ENCODE measurements around the gene SPOPL. TPM values are rescaled to one million over a fixed set of nuclear protein-coding genes. Genes with fewer than 3 reads are reported as not detected.

Gene SPOPL
- total and polyA plus RNA-seq, 9 of the 15 experiments (the other 6 are each of a cell fraction or from before 2014, with no cell fraction given), result 0.53 to 6.1 (median 4.1) TPM

- Histone ChIP-seq H3K9ac (ENCODE audit: insufficient read depth in 1 of 2, low read depth in 2 of 2, low read length in 2 of 2) (no peak overlapping the region), H2AFZ (ENCODE audit: low read depth, low read length) (no peak overlapping the region), H3K4me2 (ENCODE audit: insufficient read depth, low read length) (no peak overlapping the region), H3K4me1 (replicated peaks in 1 of 2; ENCODE audit: control insufficient read depth in 2 of 2, insufficient read depth in 2 of 2, low read length in 2 of 2) (no peaks in the 10 kb centered on the region), H3K36me3 (ENCODE audit: control insufficient read depth, insufficient read depth, low read length) (peaks cover 14% of the 10 kb centered on the region; the same call in 2 of the 3 replicates), H3K27ac (ENCODE audit: extremely low read depth, low read depth, low read length) (no peak overlapping the region), H3K27me3 (ENCODE audit: control insufficient read depth in 2 of 2, insufficient read depth in 2 of 2, low read length in 2 of 2) (no peaks in the 10 kb centered on the region), H3K9me3 (replicated peaks; ENCODE audit: control insufficient read depth, insufficient read depth, low read depth, low read length) (no peaks in the 10 kb centered on the region), H3K4me3 (no peak overlapping the region), H4K20me1 (replicated peaks; ENCODE audit: control insufficient read depth, insufficient read depth, low read length) (no peaks in the 10 kb centered on the region), H3K9me1 (ENCODE audit: control insufficient read depth, insufficient read depth, low read length) (no peaks in the 10 kb centered on the region), H3K79me2 (ENCODE audit: control insufficient read depth, insufficient read depth, low read length) (no peaks in the 10 kb centered on the region)
- CTCF ChIA-PET (ENCODE audit: low intra/inter-chr PET ratio), result no interaction called here
- FAIRE-seq, result no peak
- BruUV-seq (replicated peaks), result no TSS peak
- intact Hi-C loops (cut with micrococcal nuclease), result no loop called here
- 78% methylated on average over 1 of the region's 1 CpG for WGBS (ENCODE audit: insufficient coverage, low coverage, missing lambda C conversion rate)
- in situ Hi-C loops (cut with MboI), result no loop called here
- ATAC-seq, result no peak
- POLR2A ChIA-PET, result no interaction called here
- DNase-seq (ENCODE audit: extremely low read depth in 1 of 4, low spot score in 3 of 4), result no peak
- TF ChIP-seq KLF1 (tag; IDR thresholded peaks at IDR 0.05) (no peak), SPI1 (IDR thresholded peaks at IDR 0.05; ENCODE audit: borderline replicate concordance, low read depth, low read length) (no peak)
These were observed 58.1 kb downstream of the SPOPL start for GRCh38 chr2:138559641-138560040.

- no peak for ATAC-seq
- intact Hi-C loops (cut with micrococcal nuclease) (no loop called here), in situ Hi-C loops (cut with MboI) (no loop called here)
- ChIA-PET CTCF (ENCODE audit: low intra/inter-chr PET ratio) (no interaction called here), POLR2A (no interaction called here)
- Histone ChIP-seq H3K27ac (ENCODE audit: extremely low read depth, low read depth, low read length) (no peak overlapping the region), H3K79me2 (ENCODE audit: control insufficient read depth, insufficient read depth, low read length) (no peaks in the 10 kb centered on the region), H3K27me3 (ENCODE audit: control insufficient read depth in 2 of 2, insufficient read depth in 2 of 2, low read length in 2 of 2) (no peaks in the 10 kb centered on the region), H3K9me3 (replicated peaks; ENCODE audit: control insufficient read depth, insufficient read depth, low read depth, low read length) (no peaks in the 10 kb centered on the region), H3K4me1 (replicated peaks in 1 of 2; ENCODE audit: control insufficient read depth in 2 of 2, insufficient read depth in 2 of 2, low read length in 2 of 2) (no peaks in the 10 kb centered on the region), H4K20me1 (replicated peaks; ENCODE audit: control insufficient read depth, insufficient read depth, low read length) (no peaks in the 10 kb centered on the region), H3K36me3 (ENCODE audit: control insufficient read depth, insufficient read depth, low read length) (peaks cover 28% of the 10 kb centered on the region; the same call in 2 of the 3 replicates), H3K9ac (ENCODE audit: insufficient read depth in 1 of 2, low read depth in 2 of 2, low read length in 2 of 2) (no peak overlapping the region), H2AFZ (ENCODE audit: low read depth, low read length) (no peak overlapping the region), H3K4me3 (no peak overlapping the region), H3K9me1 (ENCODE audit: control insufficient read depth, insufficient read depth, low read length) (no peaks in the 10 kb centered on the region), H3K4me2 (ENCODE audit: insufficient read depth, low read length) (no peak overlapping the region)
- no peak for FAIRE-seq
- 74% methylated on average over 5 of the region's 5 CpGs for WGBS (ENCODE audit: insufficient coverage, low coverage, missing lambda C conversion rate)
- no peak for DNase-seq (ENCODE audit: extremely low read depth in 1 of 4, low spot score in 3 of 4)
- no TSS peak for BruUV-seq (replicated peaks)
- no peak for TF ChIP-seq DIDO1 (tag; IDR thresholded peaks at IDR 0.05; ENCODE audit: low read depth)
- TF ChIP-seq SOX6 (IDR thresholded peaks at IDR 0.05), result no peak
- TF ChIP-seq GTF2B (IDR thresholded peaks at IDR 0.05; ENCODE audit: extremely low read depth, insufficient read length), result no peak
- TF ChIP-seq SMARCA5 (IDR thresholded peaks at IDR 0.05), result no peak
- TF ChIP-seq MXI1 (IDR thresholded peaks at IDR 0.05; ENCODE audit: low read depth, low read length), result no peak
- TF ChIP-seq, protein P1, sequence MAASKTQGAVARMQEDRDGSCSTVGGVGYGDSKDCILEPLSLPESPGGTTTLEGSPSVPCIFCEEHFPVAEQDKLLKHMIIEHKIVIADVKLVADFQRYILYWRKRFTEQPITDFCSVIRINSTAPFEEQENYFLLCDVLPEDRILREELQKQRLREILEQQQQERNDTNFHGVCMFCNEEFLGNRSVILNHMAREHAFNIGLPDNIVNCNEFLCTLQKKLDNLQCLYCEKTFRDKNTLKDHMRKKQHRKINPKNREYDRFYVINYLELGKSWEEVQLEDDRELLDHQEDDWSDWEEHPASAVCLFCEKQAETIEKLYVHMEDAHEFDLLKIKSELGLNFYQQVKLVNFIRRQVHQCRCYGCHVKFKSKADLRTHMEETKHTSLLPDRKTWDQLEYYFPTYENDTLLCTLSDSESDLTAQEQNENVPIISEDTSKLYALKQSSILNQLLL (CRISPR knock-in tag; IDR thresholded peaks at IDR 0.05; ENCODE audit: borderline replicate concordance), result no peak
- TF ChIP-seq ZFX (CRISPR knock-in tag; IDR thresholded peaks at IDR 0.05), result no peak
- no peak for TF ChIP-seq POLR2H (tag; IDR thresholded peaks at IDR 0.05; ENCODE audit: low read depth)
- TF ChIP-seq, protein P2, sequence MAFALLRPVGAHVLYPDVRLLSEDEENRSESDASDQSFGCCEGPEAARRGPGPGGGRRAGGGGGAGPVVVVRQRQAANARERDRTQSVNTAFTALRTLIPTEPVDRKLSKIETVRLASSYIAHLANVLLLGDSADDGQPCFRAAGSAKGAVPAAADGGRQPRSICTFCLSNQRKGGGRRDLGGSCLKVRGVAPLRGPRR (CRISPR knock-in tag; IDR thresholded peaks at IDR 0.05), result no peak
- no peak for TF ChIP-seq HMBOX1 (IDR thresholded peaks at IDR 0.05)
- no peak for TF ChIP-seq MBD2 (IDR thresholded peaks at IDR 0.05; ENCODE audit: borderline replicate concordance, low read depth)
- no peak for TF ChIP-seq DACH1 (IDR thresholded peaks at IDR 0.05; ENCODE audit: partially characterized antibody)
These were observed 63.1 kb downstream of the SPOPL start for GRCh38 chr2:138564586-138565229.
